Activated CD4-positive, alpha-beta T cell treated with anti-CD3 and anti-CD28 coated beads, Interleukin-2, amount 10 ng/mL, durations not matched to agents 7 days and 5 days (primary cell): ENCODE measurements around the gene BROX. TPM values are rescaled to one million over a fixed set of nuclear protein-coding genes. Genes with fewer than 3 reads are reported as not detected.
"Not testable (repeated sequence)": the region's sequence is repeated elsewhere in the genome, so short reads cannot be mapped to it uniquely, and the experiment has no call there.

ENCODE experiments used
- CTCF ChIA-PET: fragments of 350-600 bp; sonication (Branson Sonifier 250); formaldehyde crosslinking; loops from one replicate; lab custom pipeline; 2021; ENCODE audit warnings: antibody characterized with exemption; lab: Charles Lee
- POLR2A ChIA-PET: fragments of 350-600 bp; sonication (Branson Sonifier 250); formaldehyde crosslinking; loops from one replicate; lab custom pipeline; 2021; ENCODE audit warnings: antibody characterized with exemption; lab: Charles Lee
- DNase-seq: peaks from one replicate; pipeline ENCODE4 v3.0.0-alpha.2; 2020
- H3K27ac Mint-ChIP-seq: one replicate; pipeline ENCODE4 v1.8.0; 2021; ENCODE audit warnings: mild to moderate bottlenecking, moderate library complexity, mixed read lengths
- H3K27me3 Mint-ChIP-seq: one replicate; pipeline ENCODE4 v1.8.0; 2021; ENCODE audit warnings: mixed read lengths
- H3K36me3 Mint-ChIP-seq: one replicate; pipeline ENCODE4 v1.8.0; 2021; ENCODE audit warnings: low read depth, mixed read lengths
- H3K4me1 Mint-ChIP-seq: one replicate; pipeline ENCODE4 v1.8.0; 2021; ENCODE audit warnings: mixed read lengths
- H3K4me3 Mint-ChIP-seq: one replicate; pipeline ENCODE4 v1.8.0; 2021; ENCODE audit warnings: mild to moderate bottlenecking, moderate library complexity, mixed read lengths
- H3K9me3 Mint-ChIP-seq: one replicate; pipeline ENCODE4 v1.8.0; 2021; ENCODE audit warnings: mixed read lengths
- total RNA-seq, 2 experiments: library from RNA; stranded (reverse); gene quantifications; one replicate each; pipeline ENCODE4 v1.2.3, GENCODE V29; 2021

The BROX gene
- total RNA-seq, 2 experiments from 2014 or later, result 55.5 to 64.1 TPM

GRCh38 chr1:222736470-222736869, 24.1 kb downstream of the BROX start:
- no peak for DNase-seq
- Mint-ChIP-seq H3K4me3 (no peak overlapping the region), H3K27ac (no peak overlapping the region), H3K36me3 (peaks cover 21% of the 10 kb centered on the region), H3K27me3 (no peaks in the 10 kb centered on the region), H3K4me1 (peaks cover 16% of the 10 kb centered on the region), H3K9me3 (no peaks in the 10 kb centered on the region)
- CTCF ChIA-PET, result interaction anchor here (1.7 to 1.8 kb wide), 2 partner anchors 9 to 15 kb away, joined by 4 to 5 read pairs; no protein-coding TSS in a partner anchor
- POLR2A ChIA-PET, result no interaction called here

- H3K27ac Mint-ChIP-seq, result no peak within 1 kb of the TSS
- H3K4me1 Mint-ChIP-seq, result peaks cover 12% of the 10 kb centered on the region
- H3K4me3 Mint-ChIP-seq, result no peak within 1 kb of the TSS
- DNase-seq, result no peak
- no peaks in the 10 kb centered on the region for H3K9me3 Mint-ChIP-seq
- ChIA-PET POLR2A (no interaction called here), CTCF (interaction anchor here (1.7 to 1.8 kb wide), 2 partner anchors 10 to 16 kb away, joined by 4 to 5 read pairs; no protein-coding TSS in a partner anchor)
- H3K27me3 Mint-ChIP-seq, result no peaks in the 10 kb centered on the region
- H3K36me3 Mint-ChIP-seq, result peaks cover 18% of the 10 kb centered on the region
These were observed 24.6 kb downstream of the BROX start, which contains the start of gene FAM177B for GRCh38 chr1:222736972-222737371. Gene FAM177B (plus strand): TSS chr1:222737202. CDS start chr1:222746546, 9,344 bp downstream.

GRCh38 chr1:222739465-222739864, 27.1 kb downstream of the BROX start:
- Mint-ChIP-seq H3K4me3 (no peak overlapping the region), H3K4me1 (no peaks in the 10 kb centered on the region), H3K9me3 (no peaks in the 10 kb centered on the region), H3K27ac (no peak overlapping the region), H3K27me3 (no peaks in the 10 kb centered on the region), H3K36me3 (peaks cover 5% of the 10 kb centered on the region)
- ChIA-PET POLR2A (no interaction called here), CTCF (interaction anchor here (1.4 kb wide), 1 partner anchor 18 kb away, joined by 4 read pairs; no protein-coding TSS in a partner anchor)
- DNase-seq, result no peak

- POLR2A ChIA-PET, result no interaction called here
- H3K4me1 Mint-ChIP-seq, result no peaks in the 10 kb centered on the region
- no peak overlapping the region for H3K27ac Mint-ChIP-seq
- no peak for DNase-seq
- no peaks in the 10 kb centered on the region for H3K9me3 Mint-ChIP-seq
- H3K4me3 Mint-ChIP-seq, result no peak overlapping the region
- CTCF ChIA-PET, result interaction anchor here (1.4 kb wide), 1 partner anchor 19 kb away, joined by 4 read pairs; no protein-coding TSS in a partner anchor
- H3K27me3 Mint-ChIP-seq, result no peaks in the 10 kb centered on the region
- H3K36me3 Mint-ChIP-seq, result peaks cover 2% of the 10 kb centered on the region
These were observed 27.6 kb downstream of the BROX start for GRCh38 chr1:222739929-222740328.

GRCh38 chr1:222741630-222742457, 29.5 kb downstream of the BROX start:
- DNase-seq, H3K4me3 Mint-ChIP-seq, H3K27me3 Mint-ChIP-seq, POLR2A ChIA-PET, H3K36me3 Mint-ChIP-seq, H3K27ac Mint-ChIP-seq, H3K4me1 Mint-ChIP-seq, H3K9me3 Mint-ChIP-seq: not testable (repeated sequence)
- CTCF ChIA-PET, result interaction anchor here (0.6 to 1.3 kb wide), 2 partner anchors 11 to 98 kb away, joined by 3 read pairs; no protein-coding TSS in a partner anchor

GRCh38 chr1:222749927-222750326, 37.6 kb downstream of the BROX start:
- POLR2A ChIA-PET, result no interaction called here
- H3K4me3 Mint-ChIP-seq, result no peak overlapping the region
- no peak overlapping the region for H3K27ac Mint-ChIP-seq
- CTCF ChIA-PET, result no interaction called here
- no peaks in the 10 kb centered on the region for H3K4me1 Mint-ChIP-seq
- no peaks in the 10 kb centered on the region for H3K36me3 Mint-ChIP-seq
- no peaks in the 10 kb centered on the region for H3K9me3 Mint-ChIP-seq
- H3K27me3 Mint-ChIP-seq, result peaks cover 4% of the 10 kb centered on the region
- no peak for DNase-seq

GRCh38 chr1:222750651-222751050, 38.3 kb downstream of the BROX start:
- POLR2A ChIA-PET, result interaction anchor here (0.6 kb wide), 1 partner anchor 98 kb away, joined by 4 read pairs; no protein-coding TSS in a partner anchor
- CTCF ChIA-PET, result interaction anchor here (0.6 to 1.3 kb wide), 3 partner anchors 17 to 332 kb away, joined by 4 to 7 read pairs (median 4); no protein-coding TSS in a partner anchor
- H3K4me3 Mint-ChIP-seq, result no peak overlapping the region

GRCh38 chr1:222751255-222751654, 38.9 kb downstream of the BROX start:
- Mint-ChIP-seq H3K27ac (no peak overlapping the region), H3K9me3 (peaks cover 2% of the 10 kb centered on the region), H3K4me3 (no peak overlapping the region), H3K4me1 (no peaks in the 10 kb centered on the region), H3K27me3 (peaks cover 7% of the 10 kb centered on the region), H3K36me3 (no peaks in the 10 kb centered on the region)
- POLR2A ChIA-PET, result interaction anchor here (0.6 kb wide), 1 partner anchor 98 kb away, joined by 4 read pairs; no protein-coding TSS in a partner anchor
- DNase-seq, result no peak
- CTCF ChIA-PET, result interaction anchor here (0.6 to 1.3 kb wide), 3 partner anchors 16 to 333 kb away, joined by 4 to 7 read pairs (median 4); no protein-coding TSS in a partner anchor

More at GRCh38 chr1:222750651-222751050, 38.3 kb downstream of the BROX start:
- no peak for DNase-seq
- Mint-ChIP-seq H3K27ac (no peak overlapping the region), H3K9me3 (peaks cover 1% of the 10 kb centered on the region), H3K36me3 (no peaks in the 10 kb centered on the region), H3K27me3 (peaks cover 4% of the 10 kb centered on the region), H3K4me1 (no peaks in the 10 kb centered on the region)

GRCh38 chr1:222754366-222755139, 42.2 kb downstream of the BROX start:
- H3K4me3 Mint-ChIP-seq, result no peak overlapping the region
- H3K36me3 Mint-ChIP-seq, result no peaks in the 10 kb centered on the region
- no peak for DNase-seq
- peaks cover 2% of the 10 kb centered on the region for H3K9me3 Mint-ChIP-seq
- peaks cover 8% of the 10 kb centered on the region for H3K27me3 Mint-ChIP-seq
- CTCF ChIA-PET, result no interaction called here
- no peak overlapping the region for H3K27ac Mint-ChIP-seq
- POLR2A ChIA-PET, result no interaction called here
- H3K4me1 Mint-ChIP-seq, result no peaks in the 10 kb centered on the region

- Mint-ChIP-seq H3K4me3 (no peak overlapping the region), H3K27ac (no peak overlapping the region), H3K36me3 (no peaks in the 10 kb centered on the region), H3K9me3 (peaks cover 6% of the 10 kb centered on the region), H3K27me3 (peaks cover 8% of the 10 kb centered on the region), H3K4me1 (no peaks in the 10 kb centered on the region)
- no peak for DNase-seq
- ChIA-PET CTCF (no interaction called here), POLR2A (no interaction called here)
These were observed 45.4 kb downstream of the BROX start for GRCh38 chr1:222757646-222758268.

- Mint-ChIP-seq H3K27ac (no peak overlapping the region), H3K4me3 (no peak overlapping the region), H3K36me3 (no peaks in the 10 kb centered on the region), H3K4me1 (no peaks in the 10 kb centered on the region), H3K27me3 (peaks cover 10% of the 10 kb centered on the region), H3K9me3 (peaks cover 6% of the 10 kb centered on the region)
- CTCF ChIA-PET, result no interaction called here
- POLR2A ChIA-PET, result no interaction called here
- DNase-seq, result no peak
These were observed 47.2 kb downstream of the BROX start for GRCh38 chr1:222759451-222760035.

GRCh38 chr1:222761083-222761482, 48.7 kb downstream of the BROX start:
- peaks cover 10% of the 10 kb centered on the region for H3K27me3 Mint-ChIP-seq
- H3K4me3 Mint-ChIP-seq, result no peak overlapping the region
- no peak overlapping the region for H3K27ac Mint-ChIP-seq
- POLR2A ChIA-PET, result no interaction called here
- H3K4me1 Mint-ChIP-seq, result no peaks in the 10 kb centered on the region
- H3K9me3 Mint-ChIP-seq, result peaks cover 4% of the 10 kb centered on the region
- no peaks in the 10 kb centered on the region for H3K36me3 Mint-ChIP-seq
- DNase-seq, result no peak
- CTCF ChIA-PET, result no interaction called here
